Measurements from ENCODE around the gene TRIM63. TPM values are rescaled to one million over a fixed set of nuclear protein-coding genes. Genes with fewer than 3 reads are reported as not detected.

TRIM63 gene
- polyA plus RNA-seq, 2 of the 4 experiments (the other 2 are of a cell fraction) = not detected

DNA sequence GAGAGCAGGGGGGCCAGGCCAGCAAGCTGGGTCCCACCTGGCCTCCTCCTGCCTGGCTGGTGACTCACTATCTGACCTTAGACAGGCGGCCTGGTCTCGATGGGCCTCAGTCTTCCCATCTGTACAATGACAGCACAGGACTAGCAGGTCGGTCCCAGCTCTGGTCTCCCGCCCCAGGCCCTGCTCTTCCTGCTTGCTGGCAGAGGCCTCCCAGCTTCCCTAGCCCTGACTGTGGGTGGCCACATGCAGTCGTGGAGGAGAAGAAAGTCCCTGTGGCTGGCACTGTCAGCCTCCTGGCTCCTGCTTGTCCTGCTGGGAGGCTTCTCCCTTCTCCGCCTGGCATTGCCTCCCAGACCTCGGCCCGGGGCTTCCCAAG lies 45.0 kb downstream of the TRIM63 start:
- 83% methylated on average over 7 of the region's 8 CpGs for WGBS (ENCODE audit: missing lambda C conversion rate)
- H3K27ac ChIP-seq = no peak overlapping the region
- DNase-seq (ENCODE audit: low read depth in 1 of 2, low spot score in 1 of 2) (no peak), FAIRE-seq (no peak), ATAC-seq (no peak)
- ChIA-PET CTCF (interaction anchor here (1.6 to 1.9 kb wide), 3 partner anchors 13 to 185 kb away, joined by 3 to 8 read pairs (median 4); no protein-coding TSS in a partner anchor), POLR2A (no interaction called here)
- TF ChIP-seq MAFK (IDR thresholded peaks at IDR 0.05; ENCODE audit: partially characterized antibody) = no peak
- TF ChIP-seq NR3C1 (IDR thresholded peaks at IDR 0.05) = no peak
- TF ChIP-seq GATA3 (IDR thresholded peaks at IDR 0.05; ENCODE audit: borderline replicate concordance) = no peak
- no peak for TF ChIP-seq RFX5 (IDR thresholded peaks at IDR 0.05)
- TF ChIP-seq EHMT2 (IDR thresholded peaks at IDR 0.05; ENCODE audit: low read depth) = no peak
- no peak for TF ChIP-seq CHD4 (IDR thresholded peaks at IDR 0.05; ENCODE audit: borderline replicate concordance)
- TF ChIP-seq ZSCAN20 (CRISPR knock-in tag; IDR thresholded peaks at IDR 0.05) = no peak
- no peak for TF ChIP-seq HOXB5 (CRISPR knock-in tag; IDR thresholded peaks at IDR 0.05)
- no peak for TF ChIP-seq RCOR1 (IDR thresholded peaks at IDR 0.05; ENCODE audit: low read depth, low read length)
- no peak for TF ChIP-seq EP300 (IDR thresholded peaks at IDR 0.05)
- TF ChIP-seq CEBPB (IDR thresholded peaks at IDR 0.05) = no peak
- TF ChIP-seq FOSB (CRISPR knock-in tag; IDR thresholded peaks at IDR 0.05) = no peak
- H3K4me3 ChIP-seq = no peak overlapping the region
- H3K4me2 ChIP-seq = no peak overlapping the region
- no peaks in the 10 kb centered on the region for H3K4me1 ChIP-seq
- no peaks in the 10 kb centered on the region for H3K9me3 ChIP-seq

DNA sequence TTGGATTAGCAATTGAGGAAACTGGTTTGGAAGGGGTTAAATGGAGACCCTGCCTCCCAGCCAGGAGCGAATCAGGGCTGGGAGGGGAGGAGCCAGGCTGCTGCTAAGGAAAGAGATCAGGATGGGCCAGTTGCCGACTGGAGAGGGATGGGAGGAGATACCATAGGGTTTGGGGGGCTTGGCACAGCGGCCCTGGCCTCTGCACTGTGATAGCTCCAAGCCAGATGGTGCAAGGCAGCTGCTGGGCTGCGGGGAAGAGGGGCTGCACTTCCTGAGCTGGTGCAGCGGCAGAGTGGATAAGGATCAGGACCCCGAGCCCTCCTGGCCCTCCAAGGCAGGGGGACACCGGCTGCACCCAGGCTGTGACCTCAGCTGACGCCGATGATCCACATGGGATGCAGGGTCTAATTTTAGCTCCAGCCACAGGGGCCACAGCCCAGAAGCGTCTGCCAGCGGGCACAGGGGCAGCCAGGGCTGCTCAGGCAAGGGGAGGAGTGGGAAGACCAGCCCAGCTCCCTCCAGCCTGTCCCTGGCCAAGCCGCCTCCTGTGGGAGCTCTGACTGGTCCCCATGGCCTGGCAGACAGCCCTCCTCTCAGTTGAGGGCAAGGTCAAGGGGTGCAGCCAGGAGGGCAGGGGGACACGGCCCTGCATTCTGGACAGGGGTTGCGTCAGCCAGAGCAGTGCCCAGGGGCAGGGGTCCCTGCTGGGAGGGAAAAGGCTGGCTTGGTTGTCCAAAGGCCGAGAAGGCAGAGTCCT lies 45.6 kb downstream of the TRIM63 start, which contains the start of gene EXTL1:
Gene EXTL1, plus strand, starts transcription at position 129 of the 757 bp plus-strand sequence. CDS start 872 bp downstream, outside the sequence.
- no peak for FAIRE-seq
- Histone ChIP-seq H3K4me1 (no peaks in the 10 kb centered on the region), H3K27ac (no peak within 1 kb of the TSS), H3K9me3 (no peaks in the 10 kb centered on the region), H3K4me2 (no peak within 1 kb of the TSS), H3K4me3 (no peak within 1 kb of the TSS)
- ATAC-seq = peak in 1 of 2 experiments; percentile 57; a peak in 3 of 6 replicates
- POLR2A ChIA-PET = interaction anchor here (0.7 kb wide), 1 partner anchor 96 kb away, joined by 3 read pairs; no protein-coding TSS in a partner anchor
- TF ChIP-seq GATA3 (IDR thresholded peaks at IDR 0.05; ENCODE audit: borderline replicate concordance) (no peak), CBX2 (IDR thresholded peaks at IDR 0.05; ENCODE audit: borderline replicate concordance, low read depth) (no peak), KDM1A (IDR thresholded peaks at IDR 0.05; ENCODE audit: low read depth) (no peak), HDAC2 (IDR thresholded peaks at IDR 0.05) (no peak), CHD4 (IDR thresholded peaks at IDR 0.05; ENCODE audit: borderline replicate concordance) (no peak), CHD2 (IDR thresholded peaks at IDR 0.05; ENCODE audit: low read length, partially characterized antibody) (no peak), HEYL (CRISPR knock-in tag; IDR thresholded peaks at IDR 0.05) (no peak), MAFK (IDR thresholded peaks at IDR 0.05; ENCODE audit: partially characterized antibody) (no peak), KDM5A (IDR thresholded peaks at IDR 0.05) (no peak), POLR2A (IDR thresholded peaks at IDR 0.05; ENCODE audit: low read length) (no peak), TFCP2L1 (CRISPR knock-in tag; IDR thresholded peaks at IDR 0.05) (no peak), ZSCAN20 (CRISPR knock-in tag; IDR thresholded peaks at IDR 0.05) (no peak)
- TF ChIP-seq, protein P1, sequence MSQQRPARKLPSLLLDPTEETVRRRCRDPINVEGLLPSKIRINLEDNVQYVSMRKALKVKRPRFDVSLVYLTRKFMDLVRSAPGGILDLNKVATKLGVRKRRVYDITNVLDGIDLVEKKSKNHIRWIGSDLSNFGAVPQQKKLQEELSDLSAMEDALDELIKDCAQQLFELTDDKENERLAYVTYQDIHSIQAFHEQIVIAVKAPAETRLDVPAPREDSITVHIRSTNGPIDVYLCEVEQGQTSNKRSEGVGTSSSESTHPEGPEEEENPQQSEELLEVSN (IDR thresholded peaks at IDR 0.05; ENCODE audit: borderline replicate concordance, low read depth) = no peak
- TF ChIP-seq, protein P2, sequence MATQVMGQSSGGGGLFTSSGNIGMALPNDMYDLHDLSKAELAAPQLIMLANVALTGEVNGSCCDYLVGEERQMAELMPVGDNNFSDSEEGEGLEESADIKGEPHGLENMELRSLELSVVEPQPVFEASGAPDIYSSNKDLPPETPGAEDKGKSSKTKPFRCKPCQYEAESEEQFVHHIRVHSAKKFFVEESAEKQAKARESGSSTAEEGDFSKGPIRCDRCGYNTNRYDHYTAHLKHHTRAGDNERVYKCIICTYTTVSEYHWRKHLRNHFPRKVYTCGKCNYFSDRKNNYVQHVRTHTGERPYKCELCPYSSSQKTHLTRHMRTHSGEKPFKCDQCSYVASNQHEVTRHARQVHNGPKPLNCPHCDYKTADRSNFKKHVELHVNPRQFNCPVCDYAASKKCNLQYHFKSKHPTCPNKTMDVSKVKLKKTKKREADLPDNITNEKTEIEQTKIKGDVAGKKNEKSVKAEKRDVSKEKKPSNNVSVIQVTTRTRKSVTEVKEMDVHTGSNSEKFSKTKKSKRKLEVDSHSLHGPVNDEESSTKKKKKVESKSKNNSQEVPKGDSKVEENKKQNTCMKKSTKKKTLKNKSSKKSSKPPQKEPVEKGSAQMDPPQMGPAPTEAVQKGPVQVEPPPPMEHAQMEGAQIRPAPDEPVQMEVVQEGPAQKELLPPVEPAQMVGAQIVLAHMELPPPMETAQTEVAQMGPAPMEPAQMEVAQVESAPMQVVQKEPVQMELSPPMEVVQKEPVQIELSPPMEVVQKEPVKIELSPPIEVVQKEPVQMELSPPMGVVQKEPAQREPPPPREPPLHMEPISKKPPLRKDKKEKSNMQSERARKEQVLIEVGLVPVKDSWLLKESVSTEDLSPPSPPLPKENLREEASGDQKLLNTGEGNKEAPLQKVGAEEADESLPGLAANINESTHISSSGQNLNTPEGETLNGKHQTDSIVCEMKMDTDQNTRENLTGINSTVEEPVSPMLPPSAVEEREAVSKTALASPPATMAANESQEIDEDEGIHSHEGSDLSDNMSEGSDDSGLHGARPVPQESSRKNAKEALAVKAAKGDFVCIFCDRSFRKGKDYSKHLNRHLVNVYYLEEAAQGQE (IDR thresholded peaks at IDR 0.05) = no peak
- TF ChIP-seq, protein P3, sequence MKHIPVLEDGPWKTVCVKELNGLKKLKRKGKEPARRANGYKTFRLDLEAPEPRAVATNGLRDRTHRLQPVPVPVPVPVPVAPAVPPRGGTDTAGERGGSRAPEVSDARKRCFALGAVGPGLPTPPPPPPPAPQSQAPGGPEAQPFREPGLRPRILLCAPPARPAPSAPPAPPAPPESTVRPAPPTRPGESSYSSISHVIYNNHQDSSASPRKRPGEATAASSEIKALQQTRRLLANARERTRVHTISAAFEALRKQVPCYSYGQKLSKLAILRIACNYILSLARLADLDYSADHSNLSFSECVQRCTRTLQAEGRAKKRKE (CRISPR knock-in tag; IDR thresholded peaks at IDR 0.05; ENCODE audit: low read depth) = no peak
- CTCF ChIA-PET = interaction anchor here (0.9 to 1.9 kb wide), 5 partner anchors 12 to 185 kb away, joined by 3 to 8 read pairs (median 4); partner anchors contain the start of gene PAFAH2
- no peak for DNase-seq (ENCODE audit: low read depth in 1 of 2, low spot score in 1 of 2)
- 53% methylated on average over 9 of the region's 15 CpGs for WGBS (ENCODE audit: missing lambda C conversion rate)
